Osteocyte (in vitro differentiated cells): ENCODE data around the gene MTPN. TPM values are rescaled to one million over a fixed set of nuclear protein-coding genes. Genes with fewer than 3 reads are reported as not detected.
A peak's percentile ranks its signal among the peaks of the same experiment; 100 is the strongest.

Experiments used
- DNase-seq: peaks from one replicate; pipeline ENCODE4 v3.0.0; 2021; ENCODE audit warnings: mixed read lengths; ENCODE audit not compliant: unreplicated experiment; ENCODE audit errors: extremely low spot score
- H3K27ac Mint-ChIP-seq: one replicate; pipeline ENCODE4 v1.8.0; 2021; ENCODE audit warnings: mild to moderate bottlenecking, mixed read lengths; ENCODE audit not compliant: unreplicated experiment
- H3K27me3 Mint-ChIP-seq: one replicate; pipeline ENCODE4 v1.8.0; 2021; ENCODE audit warnings: mixed read lengths; ENCODE audit not compliant: unreplicated experiment
- H3K36me3 Mint-ChIP-seq: one replicate; pipeline ENCODE4 v1.8.0; 2021; ENCODE audit warnings: mixed read lengths; ENCODE audit not compliant: unreplicated experiment
- H3K4me1 Mint-ChIP-seq: one replicate; pipeline ENCODE4 v1.8.0; 2021; ENCODE audit warnings: mixed read lengths; ENCODE audit not compliant: unreplicated experiment
- H3K4me3 Mint-ChIP-seq: one replicate; pipeline ENCODE4 v1.8.0; 2021; ENCODE audit warnings: mild to moderate bottlenecking, moderate library complexity, mixed read lengths; ENCODE audit not compliant: unreplicated experiment
- H3K9me3 Mint-ChIP-seq: one replicate; pipeline ENCODE4 v1.8.0; 2021; ENCODE audit warnings: mixed read lengths; ENCODE audit not compliant: unreplicated experiment
- total RNA-seq: library from RNA; stranded (reverse); gene quantifications from 2 replicates; pipeline ENCODE4 v1.2.1, GENCODE V29; 2021
- TF ChIP-seq, protein P1 (sequence below): fragments of 200-600 bp; sonication (generic); IDR thresholded peaks from 2 replicates; pipeline ENCODE4 v1.5.0; 2021; ENCODE audit warnings: antibody characterized with exemption, mild to moderate bottlenecking, moderate library complexity

Gene MTPN
- total RNA-seq, 1 donor from 2014 or later: 140 TPM

GRCh38 chr7:136016649-136017395, 39.7 kb upstream of the MTPN start:
- Mint-ChIP-seq H3K9me3 (no peaks in the 10 kb centered on the region), H3K4me1 (no peaks in the 10 kb centered on the region), H3K36me3 (no peaks in the 10 kb centered on the region), H3K27ac (no peak overlapping the region), H3K4me3 (no peak overlapping the region), H3K27me3 (peaks cover 49% of the 10 kb centered on the region)
- no peak for DNase-seq
- TF ChIP-seq, protein P1, sequence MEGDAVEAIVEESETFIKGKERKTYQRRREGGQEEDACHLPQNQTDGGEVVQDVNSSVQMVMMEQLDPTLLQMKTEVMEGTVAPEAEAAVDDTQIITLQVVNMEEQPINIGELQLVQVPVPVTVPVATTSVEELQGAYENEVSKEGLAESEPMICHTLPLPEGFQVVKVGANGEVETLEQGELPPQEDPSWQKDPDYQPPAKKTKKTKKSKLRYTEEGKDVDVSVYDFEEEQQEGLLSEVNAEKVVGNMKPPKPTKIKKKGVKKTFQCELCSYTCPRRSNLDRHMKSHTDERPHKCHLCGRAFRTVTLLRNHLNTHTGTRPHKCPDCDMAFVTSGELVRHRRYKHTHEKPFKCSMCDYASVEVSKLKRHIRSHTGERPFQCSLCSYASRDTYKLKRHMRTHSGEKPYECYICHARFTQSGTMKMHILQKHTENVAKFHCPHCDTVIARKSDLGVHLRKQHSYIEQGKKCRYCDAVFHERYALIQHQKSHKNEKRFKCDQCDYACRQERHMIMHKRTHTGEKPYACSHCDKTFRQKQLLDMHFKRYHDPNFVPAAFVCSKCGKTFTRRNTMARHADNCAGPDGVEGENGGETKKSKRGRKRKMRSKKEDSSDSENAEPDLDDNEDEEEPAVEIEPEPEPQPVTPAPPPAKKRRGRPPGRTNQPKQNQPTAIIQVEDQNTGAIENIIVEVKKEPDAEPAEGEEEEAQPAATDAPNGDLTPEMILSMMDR: no peak

GRCh38 chr7:136015638-136016037, 38.5 kb upstream of the MTPN start:
- TF ChIP-seq, protein P1: no peak
- no peak for DNase-seq
- Mint-ChIP-seq H3K27me3 (peaks cover 44% of the 10 kb centered on the region), H3K4me3 (no peak overlapping the region), H3K27ac (no peak overlapping the region), H3K36me3 (no peaks in the 10 kb centered on the region), H3K4me1 (no peaks in the 10 kb centered on the region), H3K9me3 (no peaks in the 10 kb centered on the region)

DNA sequence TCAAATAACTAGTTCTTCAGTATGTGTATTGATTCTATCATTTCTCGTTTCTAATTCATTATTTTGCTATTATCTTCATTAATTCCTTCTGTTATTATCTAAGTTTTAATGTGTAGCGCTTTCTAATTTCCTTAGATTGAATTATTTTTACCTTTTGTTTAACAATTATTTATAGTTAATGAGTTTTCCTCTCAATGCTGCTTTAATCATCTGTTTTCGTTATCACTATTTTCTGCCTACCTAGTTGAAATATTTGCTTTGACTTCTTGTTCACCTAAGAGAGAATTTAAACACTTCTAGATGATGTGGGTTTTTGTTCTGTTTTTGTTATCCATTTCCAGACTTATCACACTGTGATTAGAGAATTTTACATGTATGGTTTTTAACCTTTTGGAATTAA, 37.5 kb upstream of the MTPN start:
- H3K4me3 Mint-ChIP-seq: no peak overlapping the region
- H3K9me3 Mint-ChIP-seq: no peaks in the 10 kb centered on the region
- H3K27me3 Mint-ChIP-seq: peaks cover 44% of the 10 kb centered on the region
- DNase-seq: no peak
- H3K4me1 Mint-ChIP-seq: no peaks in the 10 kb centered on the region
- TF ChIP-seq, protein P1: no peak
- H3K36me3 Mint-ChIP-seq: no peaks in the 10 kb centered on the region
- H3K27ac Mint-ChIP-seq: no peak overlapping the region

DNA sequence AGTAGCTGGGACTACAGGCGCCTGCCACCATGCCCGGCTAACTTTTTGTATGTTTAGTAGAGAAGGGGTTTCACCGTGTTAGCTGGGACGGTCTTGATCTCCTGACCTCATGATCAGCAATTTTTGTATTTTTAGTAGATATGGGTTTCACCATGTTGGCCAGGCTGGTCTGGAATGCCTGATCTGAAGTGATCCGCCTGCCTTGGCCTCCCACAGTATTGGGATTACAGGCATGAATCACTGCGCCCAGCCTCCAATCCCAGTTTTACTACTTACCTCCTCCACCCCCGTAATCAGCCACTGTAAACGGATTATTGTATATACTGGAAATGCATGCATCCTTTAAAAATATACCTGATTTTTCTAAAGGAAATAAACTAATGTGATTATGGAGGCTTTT, 35.1 kb upstream of the MTPN start:
- no peak for DNase-seq
- H3K27ac Mint-ChIP-seq: no peak overlapping the region
- TF ChIP-seq, protein P1: no peak
- H3K27me3 Mint-ChIP-seq: peaks cover 39% of the 10 kb centered on the region
- H3K9me3 Mint-ChIP-seq: no peaks in the 10 kb centered on the region
- no peaks in the 10 kb centered on the region for H3K4me1 Mint-ChIP-seq
- H3K4me3 Mint-ChIP-seq: no peak overlapping the region
- H3K36me3 Mint-ChIP-seq: no peaks in the 10 kb centered on the region

DNA sequence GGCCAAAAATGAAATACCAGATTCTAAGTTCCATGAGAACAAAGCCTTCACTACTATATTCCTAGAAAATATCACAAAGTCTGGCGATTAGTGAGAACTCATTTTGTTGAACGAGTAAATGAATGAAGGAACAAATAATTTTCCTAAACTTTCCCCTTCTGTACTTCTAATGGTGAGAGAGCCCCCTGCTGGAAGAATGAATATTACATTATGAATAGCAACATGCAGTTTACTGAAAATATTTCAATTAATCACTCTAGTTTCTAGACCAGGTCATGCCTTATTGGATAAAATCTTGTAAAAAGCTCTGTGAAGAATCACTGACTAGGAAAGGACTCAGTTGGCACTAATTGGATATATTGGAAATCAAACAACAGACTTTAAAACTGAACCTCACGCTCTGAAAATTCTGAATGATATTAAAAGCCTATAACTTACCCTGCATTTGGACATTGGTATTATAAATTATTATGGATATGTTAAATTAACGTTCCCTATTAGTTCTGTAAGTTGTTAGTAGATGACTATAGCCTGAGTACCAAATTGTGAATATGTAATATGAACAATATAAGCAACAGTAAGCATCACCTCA, 32.4 kb upstream of the MTPN start:
- Mint-ChIP-seq H3K27ac (no peak overlapping the region), H3K36me3 (no peaks in the 10 kb centered on the region), H3K27me3 (peaks cover 21% of the 10 kb centered on the region), H3K4me3 (no peak overlapping the region), H3K9me3 (no peaks in the 10 kb centered on the region), H3K4me1 (no peaks in the 10 kb centered on the region)
- TF ChIP-seq, protein P1: peak; percentile 78
- no peak for DNase-seq
